ENCODE data around the gene WDFY2. TPM values are rescaled to one million over a fixed set of nuclear protein-coding genes. Genes with fewer than 3 reads are reported as not detected.

The WDFY2 gene
- total RNA-seq, 1 experiment from 2014 or later = 6.0 TPM

GRCh38 chr13:51758691-51759090 is 174.4 kb downstream of the WDFY2 start:
- Histone ChIP-seq H3K36me3 (peaks cover 71% of the 10 kb centered on the region), H3K9me3 (replicated peaks) (no peaks in the 10 kb centered on the region), H3K4me1 (replicated peaks) (peaks cover 33% of the 10 kb centered on the region), H3K4me3 (no peak overlapping the region), H3K27ac (no peak overlapping the region), H3K27me3 (replicated peaks) (no peaks in the 10 kb centered on the region)
- peak in 1 of 2 experiments; percentile 14 for DNase-seq (ENCODE audit: low read depth in 1 of 2, low spot score in 2 of 2)

- Histone ChIP-seq H3K9me3 (replicated peaks) (no peaks in the 10 kb centered on the region), H3K4me3 (no peak overlapping the region), H3K4me1 (replicated peaks) (peaks cover 38% of the 10 kb centered on the region), H3K36me3 (peaks cover 69% of the 10 kb centered on the region), H3K27ac (no peak overlapping the region), H3K27me3 (replicated peaks) (no peaks in the 10 kb centered on the region)
- peak in 1 of 2 experiments; percentile 31 for DNase-seq (ENCODE audit: low read depth in 1 of 2, low spot score in 2 of 2)
Observed at GRCh38 chr13:51759240-51759639, 175.0 kb downstream of the WDFY2 start.

- H3K9me3 ChIP-seq (replicated peaks) = no peaks in the 10 kb centered on the region
Observed at GRCh38 chr13:51760592-51760991, 176.3 kb downstream of the WDFY2 start.

GRCh38 chr13:51761643-51762350 is 177.5 kb downstream of the WDFY2 start:
- Histone ChIP-seq H3K27me3 (replicated peaks) (no peaks in the 10 kb centered on the region), H3K4me3 (no peak overlapping the region), H3K36me3 (peaks cover 58% of the 10 kb centered on the region), H3K9me3 (replicated peaks) (no peaks in the 10 kb centered on the region), H3K27ac (no peak overlapping the region), H3K4me1 (replicated peaks) (peaks cover 52% of the 10 kb centered on the region)
- DNase-seq (ENCODE audit: low read depth in 1 of 2, low spot score in 2 of 2) = no peak

More at GRCh38 chr13:51760592-51760991, 176.3 kb downstream of the WDFY2 start:
- Histone ChIP-seq H3K27ac (peak overlapping the region; percentile 41), H3K4me3 (peak overlapping the region; percentile 15), H3K27me3 (replicated peaks) (no peaks in the 10 kb centered on the region), H3K36me3 (peaks cover 60% of the 10 kb centered on the region), H3K4me1 (replicated peaks) (peaks cover 51% of the 10 kb centered on the region)
- DNase-seq (ENCODE audit: low read depth in 1 of 2, low spot score in 2 of 2) = peak; percentile 52 to 78

- no peak for DNase-seq (ENCODE audit: low read depth in 1 of 2, low spot score in 2 of 2)
- Histone ChIP-seq H3K27me3 (replicated peaks) (no peaks in the 10 kb centered on the region), H3K36me3 (peaks cover 59% of the 10 kb centered on the region), H3K9me3 (replicated peaks) (no peaks in the 10 kb centered on the region), H3K4me3 (no peak overlapping the region), H3K4me1 (replicated peaks) (peaks cover 49% of the 10 kb centered on the region), H3K27ac (no peak overlapping the region)
Observed at GRCh38 chr13:51763486-51763885, 179.2 kb downstream of the WDFY2 start.

GRCh38 chr13:51764184-51765141 is 180.2 kb downstream of the WDFY2 start:
- H3K27me3 ChIP-seq (replicated peaks) = no peaks in the 10 kb centered on the region
- peaks cover 40% of the 10 kb centered on the region for H3K4me1 ChIP-seq (replicated peaks)
- H3K9me3 ChIP-seq (replicated peaks) = no peaks in the 10 kb centered on the region
- peaks cover 51% of the 10 kb centered on the region for H3K36me3 ChIP-seq
- DNase-seq (ENCODE audit: low read depth in 1 of 2, low spot score in 2 of 2) = peak; percentile 68 to 81
- peak overlapping the region; percentile 34 for H3K27ac ChIP-seq
- peak overlapping the region; percentile 4; the same call in 1 of the 2 replicates for H3K4me3 ChIP-seq

GRCh38 chr13:51765142-51765515 is 180.9 kb downstream of the WDFY2 start:
- DNase-seq (ENCODE audit: low read depth in 1 of 2, low spot score in 2 of 2) = no peak
- Histone ChIP-seq H3K9me3 (replicated peaks) (no peaks in the 10 kb centered on the region), H3K4me1 (replicated peaks) (peaks cover 33% of the 10 kb centered on the region), H3K36me3 (peaks cover 45% of the 10 kb centered on the region), H3K27ac (peak overlapping the region; percentile 34), H3K4me3 (no peak overlapping the region), H3K27me3 (replicated peaks) (no peaks in the 10 kb centered on the region)

- Histone ChIP-seq H3K4me1 (replicated peaks) (peaks cover 24% of the 10 kb centered on the region), H3K9me3 (replicated peaks) (no peaks in the 10 kb centered on the region), H3K27me3 (replicated peaks) (no peaks in the 10 kb centered on the region), H3K36me3 (peaks cover 35% of the 10 kb centered on the region), H3K27ac (no peak overlapping the region), H3K4me3 (no peak overlapping the region)
- DNase-seq (ENCODE audit: low read depth in 1 of 2, low spot score in 2 of 2) = no peak
Observed at GRCh38 chr13:51767100-51767499, 182.8 kb downstream of the WDFY2 start.

- Histone ChIP-seq H3K36me3 (peaks cover 28% of the 10 kb centered on the region), H3K27ac (no peak overlapping the region), H3K4me3 (no peak overlapping the region), H3K9me3 (replicated peaks) (no peaks in the 10 kb centered on the region), H3K4me1 (replicated peaks) (peaks cover 20% of the 10 kb centered on the region), H3K27me3 (replicated peaks) (no peaks in the 10 kb centered on the region)
- DNase-seq (ENCODE audit: low read depth in 1 of 2, low spot score in 2 of 2) = no peak
Observed at GRCh38 chr13:51768378-51768921, 184.2 kb downstream of the WDFY2 start.

- no peak for DNase-seq (ENCODE audit: low read depth in 1 of 2, low spot score in 2 of 2)
- H3K4me3 ChIP-seq = no peak overlapping the region
Observed at GRCh38 chr13:51768976-51769375, 184.7 kb downstream of the WDFY2 start.

GRCh38 chr13:51769455-51770127 is 185.3 kb downstream of the WDFY2 start:
- Histone ChIP-seq H3K4me1 (replicated peaks) (peaks cover 11% of the 10 kb centered on the region), H3K27ac (no peak overlapping the region), H3K9me3 (replicated peaks) (no peaks in the 10 kb centered on the region), H3K27me3 (replicated peaks) (no peaks in the 10 kb centered on the region), H3K36me3 (peaks cover 28% of the 10 kb centered on the region), H3K4me3 (no peak overlapping the region)
- DNase-seq (ENCODE audit: low read depth in 1 of 2, low spot score in 2 of 2) = no peak

More at GRCh38 chr13:51768976-51769375, 184.7 kb downstream of the WDFY2 start:
- Histone ChIP-seq H3K36me3 (peaks cover 28% of the 10 kb centered on the region), H3K27ac (no peak overlapping the region), H3K4me1 (replicated peaks) (peaks cover 17% of the 10 kb centered on the region), H3K9me3 (replicated peaks) (no peaks in the 10 kb centered on the region), H3K27me3 (replicated peaks) (no peaks in the 10 kb centered on the region)

GRCh38 chr13:51770160-51770559 is 185.9 kb downstream of the WDFY2 start:
- peaks cover 28% of the 10 kb centered on the region for H3K36me3 ChIP-seq
- peaks cover 5% of the 10 kb centered on the region for H3K4me1 ChIP-seq (replicated peaks)
- no peak overlapping the region for H3K27ac ChIP-seq
- no peaks in the 10 kb centered on the region for H3K27me3 ChIP-seq (replicated peaks)
- no peaks in the 10 kb centered on the region for H3K9me3 ChIP-seq (replicated peaks)
- DNase-seq (ENCODE audit: low read depth in 1 of 2, low spot score in 2 of 2) = no peak
- H3K4me3 ChIP-seq = no peak overlapping the region

- peaks cover 26% of the 10 kb centered on the region for H3K36me3 ChIP-seq
- no peak overlapping the region for H3K4me3 ChIP-seq
- no peaks in the 10 kb centered on the region for H3K4me1 ChIP-seq (replicated peaks)
- no peak for DNase-seq (ENCODE audit: low read depth in 1 of 2, low spot score in 2 of 2)
- H3K27me3 ChIP-seq (replicated peaks) = no peaks in the 10 kb centered on the region
- no peak overlapping the region for H3K27ac ChIP-seq
- H3K9me3 ChIP-seq (replicated peaks) = no peaks in the 10 kb centered on the region
Observed at GRCh38 chr13:51770681-51771417, 186.6 kb downstream of the WDFY2 start.
